Neural crest cell (in vitro differentiated cells): ENCODE data around the gene CYB5R2. TPM values are rescaled to one million over a fixed set of nuclear protein-coding genes. Genes with fewer than 3 reads are reported as not detected.

ENCODE experiments used
- DNase-seq: peaks from one replicate; pipeline ENCODE4 v3.0.0; 2021; ENCODE audit warnings: low read depth, mixed read lengths, low spot score
- H3K27ac Mint-ChIP-seq: one replicate; pipeline ENCODE4 v1.8.0; 2021; ENCODE audit warnings: mild to moderate bottlenecking, mixed read lengths; ENCODE audit not compliant: unreplicated experiment
- H3K27me3 Mint-ChIP-seq: 2 replicates; pipeline ENCODE4 v1.8.0; 2021; ENCODE audit warnings: low read depth, mild to moderate bottlenecking, mixed read lengths
- H3K36me3 Mint-ChIP-seq: 2 replicates; pipeline ENCODE4 v1.8.0; 2021; ENCODE audit warnings: low read depth, mild to moderate bottlenecking, mixed read lengths
- H3K4me1 Mint-ChIP-seq: 2 replicates; pipeline ENCODE4 v1.8.0; 2021; ENCODE audit warnings: mixed read lengths
- H3K4me3 Mint-ChIP-seq: one replicate; pipeline ENCODE4 v1.8.0; 2021; ENCODE audit warnings: mild to moderate bottlenecking, mixed read lengths
- H3K9me3 Mint-ChIP-seq: 2 replicates; pipeline ENCODE4 v1.8.0; 2021; ENCODE audit warnings: mixed read lengths
- CTCF ChIP-seq: fragments of 200-600 bp; sonication (generic); conservative IDR thresholded peaks from 2 replicates; pipeline ENCODE4 v1.5.0; 2021; ENCODE audit warnings: antibody characterized with exemption, mild to moderate bottlenecking
- total RNA-seq: library from RNA; stranded (reverse); gene quantifications from 2 replicates; pipeline ENCODE4 v1.2.1, GENCODE V29; 2021

Gene CYB5R2
- total RNA-seq, 1 donor from 2014 or later = 15.1 TPM

DNA sequence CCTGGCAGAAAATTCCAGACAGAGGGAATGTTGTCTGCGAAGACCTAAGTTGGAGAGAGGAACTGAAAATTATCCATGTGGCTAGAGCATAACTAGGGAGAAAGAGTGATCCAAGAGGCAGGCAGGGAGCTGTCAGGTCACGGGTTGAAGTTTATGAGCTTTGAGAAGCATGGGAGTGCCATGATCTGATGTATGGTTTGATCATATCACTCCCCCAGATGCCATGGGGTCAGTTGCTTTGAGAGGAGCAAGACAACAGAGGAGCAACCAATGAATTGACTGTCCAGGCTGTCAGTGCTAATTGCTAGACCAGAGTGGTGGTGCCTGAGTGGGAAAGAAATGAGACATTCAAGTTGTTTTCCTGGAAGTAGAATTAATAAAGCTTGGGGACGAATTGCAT is 54.0 kb downstream of the CYB5R2 start:
- TF ChIP-seq CTCF = no peak
- no peaks in the 10 kb centered on the region for H3K9me3 Mint-ChIP-seq
- no peak overlapping the region for H3K27ac Mint-ChIP-seq
- no peaks in the 10 kb centered on the region for H3K27me3 Mint-ChIP-seq
- DNase-seq = no peak
- no peaks in the 10 kb centered on the region for H3K36me3 Mint-ChIP-seq
- no peaks in the 10 kb centered on the region for H3K4me1 Mint-ChIP-seq
- no peak overlapping the region for H3K4me3 Mint-ChIP-seq

DNA sequence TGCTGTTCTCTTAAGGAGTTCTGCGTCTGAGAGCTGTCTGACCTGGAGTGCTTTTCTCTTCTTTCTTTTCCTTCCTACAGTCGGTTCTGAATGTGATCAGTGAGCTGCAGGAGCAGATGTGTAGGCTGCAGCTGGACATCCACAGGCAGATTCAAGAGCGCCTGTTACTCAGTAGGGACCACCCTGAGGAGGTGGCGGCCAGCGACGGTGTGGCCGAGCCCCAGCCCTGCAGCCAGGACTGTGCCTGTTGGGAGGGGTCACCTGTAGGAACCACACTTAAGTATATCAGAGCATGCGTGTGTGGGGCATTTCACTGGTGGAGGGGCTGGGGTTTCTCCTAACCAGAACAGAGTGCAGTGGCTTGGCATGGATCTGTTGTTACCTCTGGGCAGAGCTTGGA is 56.3 kb downstream of the CYB5R2 start:
- no peak overlapping the region for H3K27ac Mint-ChIP-seq
- no peaks in the 10 kb centered on the region for H3K9me3 Mint-ChIP-seq
- no peak for DNase-seq
- peaks cover 8% of the 10 kb centered on the region for H3K4me1 Mint-ChIP-seq
- H3K36me3 Mint-ChIP-seq = no peaks in the 10 kb centered on the region
- H3K4me3 Mint-ChIP-seq = no peak overlapping the region
- no peak for TF ChIP-seq CTCF
- H3K27me3 Mint-ChIP-seq = no peaks in the 10 kb centered on the region

Other genes with a start within 250 kb of the CYB5R2 start
- gene OLFML1, start 188.0 kb downstream of the CYB5R2 start, total RNA-seq = 0.84 and 1.1 TPM in 2 replicates
- gene PPFIBP2, start 159.5 kb downstream of the CYB5R2 start, total RNA-seq = 10.1 and 11.6 TPM in 2 replicates
- gene OVCH2, start 33.0 kb upstream of the CYB5R2 start, total RNA-seq = not detected in 2 replicates
- gene OR5P2, start 123.4 kb upstream of the CYB5R2 start, total RNA-seq = not detected in 2 replicates
- gene OR5P3, start 157.3 kb upstream of the CYB5R2 start, total RNA-seq = not detected in 2 replicates